DMS153 (cell line): ENCODE results near the gene MYL11.

Experiments used
- DNase-seq: peaks from one replicate; lab custom pipeline; 2025; lab: John Stamatoyannopoulos, UW

The MYL11 gene

DNA sequence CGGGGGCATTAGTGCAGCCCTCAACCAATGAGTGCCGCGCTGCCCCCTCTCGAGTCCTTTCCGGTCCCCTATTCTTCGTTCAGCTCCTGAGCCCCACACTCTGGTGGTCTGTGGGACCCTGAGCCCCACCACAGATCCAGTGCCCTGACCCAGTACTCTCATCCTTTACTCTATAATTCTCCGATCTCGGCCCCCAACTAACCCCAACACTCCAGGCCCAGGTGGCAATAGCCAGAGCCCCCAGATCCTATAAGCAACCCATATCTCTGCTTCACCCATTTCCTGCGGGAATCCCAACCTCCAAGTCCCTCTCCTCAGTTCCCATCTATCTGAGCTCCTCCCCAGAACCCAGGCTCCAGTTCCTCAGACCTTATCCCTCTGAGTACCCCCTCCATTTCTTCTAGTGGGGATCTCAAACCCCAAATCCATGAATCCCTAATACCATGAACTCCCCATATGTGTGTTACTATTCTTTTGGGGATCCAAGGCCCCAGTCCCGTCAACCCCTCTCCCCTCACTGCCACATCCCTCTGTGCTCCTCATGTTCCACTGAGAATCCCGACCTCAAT is 3.3 kb upstream of the MYL11 start:
- DNase-seq = no peak

DNA sequence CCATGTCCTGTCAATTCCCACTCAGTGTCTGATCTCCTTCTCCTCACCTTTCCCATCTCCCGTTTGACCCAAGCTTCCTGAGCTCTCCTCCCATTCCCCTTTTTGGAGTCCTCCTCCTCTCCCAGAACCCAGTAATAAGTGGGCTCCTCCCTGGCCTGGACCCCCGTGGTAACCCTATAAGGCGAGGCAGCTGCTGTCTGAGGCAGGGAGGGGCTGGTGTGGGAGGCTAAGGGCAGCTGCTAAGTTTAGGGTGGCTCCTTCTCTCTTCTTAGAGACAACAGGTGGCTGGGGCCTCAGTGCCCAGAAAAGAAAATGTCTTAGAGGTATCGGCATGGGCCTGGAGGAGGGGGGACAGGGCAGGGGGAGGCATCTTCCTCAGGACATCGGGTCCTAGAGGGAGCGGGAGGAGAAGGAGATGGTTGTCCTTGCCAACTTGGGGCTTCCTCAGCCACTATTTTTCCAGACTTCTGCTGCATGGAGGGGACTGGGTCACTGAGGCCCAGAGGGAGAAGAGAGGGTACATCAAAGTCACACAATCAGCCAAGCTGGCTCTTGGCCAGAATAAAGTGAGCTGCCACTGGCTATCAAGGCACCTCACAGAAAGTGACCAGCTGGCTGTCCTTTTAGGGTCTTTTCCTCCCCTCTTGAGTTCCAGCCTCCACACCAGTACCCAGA is 2.4 kb upstream of the MYL11 start:
- no peak for DNase-seq

DNA sequence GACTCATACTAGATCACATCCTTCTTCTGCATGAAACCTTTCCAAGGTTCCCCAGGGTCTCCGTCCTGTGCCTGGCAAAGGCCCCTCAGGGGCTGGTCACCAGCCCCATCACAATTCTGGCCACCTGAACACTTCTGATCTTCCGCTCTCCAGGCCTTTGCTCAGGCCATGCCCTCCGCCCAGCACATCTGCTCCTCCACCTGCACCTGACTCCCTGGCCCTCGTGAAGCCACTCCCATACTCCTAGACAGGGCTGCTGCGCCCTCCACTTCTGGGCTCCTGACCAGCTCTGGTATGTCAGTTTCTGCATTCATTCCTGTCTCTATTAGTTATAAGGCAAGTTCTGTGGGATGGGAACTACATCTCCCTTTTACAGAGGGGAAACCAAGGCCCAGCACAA is 1.9 kb upstream of the MYL11 start:
- DNase-seq = no peak

DNA sequence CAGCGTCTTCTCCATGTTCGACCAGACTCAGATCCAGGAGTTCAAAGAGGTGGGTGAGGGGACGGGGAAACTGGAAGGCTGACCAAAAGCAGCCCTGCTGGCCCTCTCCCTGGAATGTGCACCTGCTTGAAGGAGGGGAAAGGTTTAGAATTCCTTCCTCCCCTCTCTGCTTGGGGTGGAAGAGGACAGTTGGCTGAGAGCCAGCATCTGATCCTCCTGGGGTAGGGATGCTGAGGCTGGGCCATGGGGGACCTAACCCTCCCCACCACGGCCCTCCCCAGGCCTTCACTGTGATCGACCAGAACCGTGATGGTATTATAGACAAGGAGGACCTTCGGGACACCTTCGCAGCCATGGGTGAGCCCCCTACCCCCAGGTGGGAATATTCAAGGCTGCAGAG is 1.3 kb downstream of the MYL11 start:
- DNase-seq = no peak

DNA sequence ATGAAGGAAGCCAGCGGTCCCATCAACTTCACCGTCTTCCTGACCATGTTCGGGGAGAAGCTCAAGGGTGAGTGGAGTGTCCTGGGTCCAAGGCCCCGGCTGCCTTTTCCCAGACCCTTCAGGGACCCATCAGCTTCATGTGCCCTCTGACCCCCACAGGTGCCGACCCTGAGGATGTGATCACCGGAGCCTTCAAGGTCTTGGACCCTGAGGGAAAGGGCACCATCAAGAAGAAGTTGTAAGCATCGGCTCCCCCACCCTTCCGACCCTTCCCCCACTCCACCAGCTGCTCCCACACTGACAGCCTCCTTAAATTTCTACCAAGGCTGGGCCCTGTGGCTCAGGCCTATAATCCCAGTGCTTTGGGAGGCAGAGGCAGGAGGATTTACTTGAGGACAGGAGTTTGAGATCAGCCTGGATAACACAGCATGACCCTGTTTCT is 1.9 kb downstream of the MYL11 start:
- DNase-seq = no peak

DNA sequence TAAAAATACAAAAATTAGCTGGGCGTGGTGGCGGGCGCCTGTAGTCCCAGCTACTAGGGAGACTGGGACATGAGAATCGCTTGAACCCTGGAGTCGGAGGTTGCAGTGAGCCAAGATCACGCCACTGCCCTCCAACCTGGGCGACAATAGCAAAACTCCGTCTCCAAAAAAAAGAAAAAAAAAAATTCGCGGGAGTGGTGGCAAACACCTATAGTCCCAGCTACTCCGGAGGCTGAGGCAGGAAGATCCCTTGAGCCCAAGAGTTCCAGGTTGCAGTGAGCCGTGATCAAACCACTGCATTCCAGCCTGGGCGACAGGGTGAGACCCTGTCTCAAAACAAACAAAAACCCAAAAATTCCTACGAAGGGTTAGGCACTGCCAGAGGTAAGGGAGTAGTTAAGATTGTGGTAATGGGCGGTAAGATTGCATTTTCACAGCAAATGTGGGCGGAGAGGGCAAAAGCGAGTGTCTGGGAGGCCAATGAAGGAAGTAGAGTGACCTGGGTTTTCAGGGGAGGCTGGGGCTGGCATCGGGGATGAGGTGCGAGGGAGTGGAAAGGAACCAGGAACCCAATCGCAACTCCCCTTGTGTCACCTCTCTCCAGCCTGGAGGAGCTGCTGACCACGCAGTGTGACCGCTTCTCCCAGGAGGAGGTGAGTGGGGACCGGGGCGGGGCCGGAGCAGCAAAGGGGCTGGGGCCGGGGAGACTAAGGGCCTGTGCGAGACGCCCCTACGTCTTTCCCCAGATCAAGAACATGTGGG is 2.6 kb downstream of the MYL11 start:
- DNase-seq = no peak

DNA sequence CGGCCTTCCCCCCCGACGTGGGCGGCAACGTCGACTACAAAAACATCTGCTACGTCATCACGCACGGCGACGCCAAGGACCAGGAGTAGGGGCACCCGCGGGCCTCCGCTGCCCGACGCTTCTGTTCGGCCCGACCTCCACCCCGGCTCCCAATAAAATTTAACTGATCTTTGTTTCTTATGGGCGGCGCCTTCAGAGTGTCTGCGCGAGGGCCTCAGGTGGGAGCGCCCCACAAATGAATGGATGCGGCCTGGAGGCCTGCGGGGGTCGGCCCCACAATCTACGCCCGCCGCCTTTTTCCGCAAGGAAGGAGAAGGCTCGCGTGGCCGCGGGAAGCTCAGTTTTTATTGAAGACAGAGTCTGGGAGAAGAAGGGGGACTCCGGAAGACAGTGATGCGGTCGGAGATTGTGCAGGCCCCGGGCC is 3.2 kb downstream of the MYL11 start:
- DNase-seq = peak; percentile 82

DNA sequence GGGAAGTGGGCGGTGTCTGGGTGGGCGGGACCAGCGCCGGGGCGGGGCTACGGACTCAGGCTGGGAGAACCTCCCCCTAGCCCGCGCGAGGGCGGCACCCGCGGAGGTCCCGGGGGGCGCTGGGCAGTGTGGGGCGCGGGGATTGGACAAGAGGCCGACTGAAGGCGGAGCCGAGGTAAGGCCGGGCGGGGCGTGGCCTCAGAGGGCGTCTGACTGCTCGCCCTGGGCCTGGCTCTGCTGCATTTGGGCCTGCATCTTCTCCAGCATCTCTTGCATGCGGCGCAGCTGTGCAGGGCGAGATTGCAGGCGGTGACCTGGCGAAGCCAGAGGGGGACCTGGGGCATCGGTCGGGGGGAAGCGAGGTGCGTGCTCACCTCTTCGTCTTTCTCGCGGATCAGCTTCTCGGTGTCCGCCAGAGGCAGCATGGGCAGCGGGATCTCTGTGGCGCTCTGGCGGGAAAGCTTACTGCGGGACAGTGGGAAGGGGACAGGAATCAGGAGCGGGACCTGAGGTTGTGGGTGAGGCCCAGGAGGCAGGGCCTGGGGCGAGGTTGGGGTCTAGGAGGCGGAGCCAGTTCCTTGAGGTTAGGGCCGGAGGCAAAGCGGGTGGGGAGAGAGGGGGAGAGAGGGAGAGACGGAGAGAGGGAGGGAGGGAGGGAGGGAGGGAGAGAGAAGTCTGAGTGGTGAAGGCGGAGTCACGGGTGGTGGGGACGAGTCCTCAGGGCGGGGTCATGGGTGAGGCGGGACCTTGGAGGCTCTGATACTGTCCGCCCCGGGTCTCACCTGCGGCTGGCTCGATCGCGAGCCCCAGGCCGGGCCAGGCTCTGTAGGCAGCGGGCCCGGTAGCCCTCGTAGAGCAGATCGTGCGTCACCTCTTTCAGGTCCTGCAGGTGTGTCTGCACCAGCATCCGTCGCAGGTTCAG is 3.9 kb downstream of the MYL11 start:
- peak; percentile 95 for DNase-seq

- DNase-seq = no peak
Observed at GRCh38 chr16:30379158-30379783, 4.7 kb downstream of the MYL11 start.

DNA sequence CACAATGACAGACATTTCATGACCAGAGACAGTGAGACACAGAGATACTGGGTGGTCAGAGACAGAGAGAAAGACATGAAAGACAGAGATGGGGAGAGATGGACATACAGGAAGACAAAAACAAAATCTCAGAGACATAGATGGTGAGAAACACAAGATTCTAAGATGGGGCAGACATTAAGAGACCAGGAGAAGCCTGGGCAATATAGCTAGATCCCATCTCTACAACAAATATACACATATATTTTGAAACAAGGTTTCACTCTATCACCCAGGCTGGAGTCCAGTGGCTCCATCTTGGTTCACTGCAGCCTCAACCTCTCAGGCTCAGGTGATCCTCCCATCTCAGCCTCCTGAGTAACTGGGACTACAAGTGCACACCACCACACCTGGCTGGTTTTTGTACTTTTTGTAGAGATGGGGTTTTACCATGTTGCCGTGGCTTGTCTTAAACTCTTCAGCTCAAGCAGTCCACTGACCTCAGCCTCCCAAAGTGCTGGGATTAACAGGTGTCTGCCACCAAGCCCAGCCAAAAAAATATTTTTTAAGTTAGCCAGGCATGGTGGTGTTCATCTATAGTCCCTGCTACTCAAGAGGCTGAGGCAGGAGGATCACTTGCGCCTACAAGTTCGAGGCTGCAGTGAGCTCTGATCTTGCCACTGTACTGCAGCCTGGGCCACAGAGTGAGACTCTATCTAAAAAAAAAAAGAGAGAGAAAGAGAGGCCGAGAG is 5.6 kb downstream of the MYL11 start:
- DNase-seq = no peak

- no peak for DNase-seq
Observed at GRCh38 chr16:30380803-30381208, 6.2 kb downstream of the MYL11 start.

- no peak for DNase-seq
Observed at GRCh38 chr16:30381291-30382041, 6.9 kb downstream of the MYL11 start.

DNA sequence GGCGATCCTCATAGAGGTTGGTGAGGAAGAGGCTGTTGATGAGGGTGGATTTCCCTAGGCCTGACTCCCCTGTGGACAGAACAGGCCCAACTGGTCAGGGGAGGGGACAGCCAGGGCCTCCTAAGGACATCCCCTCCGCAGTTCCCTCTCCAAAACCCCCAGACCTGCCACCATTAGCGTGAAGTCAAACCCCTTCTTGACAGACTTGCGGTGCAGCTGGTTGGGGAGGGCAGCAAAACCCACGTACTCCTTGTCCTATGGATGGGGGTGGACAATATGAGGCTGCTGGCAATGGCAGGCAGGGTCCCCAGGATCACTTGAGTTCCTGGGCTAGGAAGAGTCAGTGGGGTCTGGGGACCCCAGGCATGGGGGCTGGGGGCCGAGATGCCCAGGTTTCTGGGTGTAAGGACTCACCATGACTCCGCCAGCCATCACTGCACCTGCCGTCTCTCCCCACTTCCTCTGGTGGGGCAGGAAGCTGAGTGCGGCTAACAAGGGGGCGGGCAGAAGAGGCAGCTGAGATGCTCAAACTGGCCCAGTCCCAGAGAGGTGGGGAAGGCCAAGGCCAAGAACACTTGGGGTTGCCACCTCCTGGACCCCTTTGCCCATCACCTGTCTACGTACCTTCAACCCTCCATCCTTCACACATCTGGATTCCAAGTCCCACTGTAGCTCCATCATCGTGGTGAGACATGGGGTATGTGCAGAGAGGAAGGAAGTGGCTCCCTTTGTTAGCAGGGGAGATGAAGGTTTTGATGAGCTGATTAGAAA is 7.7 kb downstream of the MYL11 start, which contains the start of gene SEPTIN1:
TSS of gene SEPTIN1 (minus strand) at position 451 of the 771 bp plus-strand sequence. CDS start at position 432, 19 bp downstream.
- no peak for DNase-seq

DNA sequence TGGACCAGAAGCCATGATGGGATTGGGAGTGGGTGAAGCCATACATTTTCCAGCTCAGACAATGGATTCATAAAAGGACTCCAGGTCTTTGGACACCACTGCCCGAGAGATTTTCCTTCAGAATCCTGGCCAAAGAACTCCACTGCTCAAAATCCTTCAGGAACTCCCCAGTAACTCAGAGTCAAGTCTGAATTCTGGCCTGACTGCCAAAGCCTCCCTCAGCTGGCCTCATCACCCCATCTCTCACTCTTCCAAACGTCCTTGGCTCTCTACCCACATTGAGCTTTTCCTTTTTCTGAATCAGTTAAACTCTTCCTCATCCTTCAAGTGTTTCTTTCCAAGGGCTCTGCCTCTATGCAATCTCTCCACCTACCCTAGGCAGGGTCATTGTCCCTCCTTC is 8.9 kb downstream of the MYL11 start:
- no peak for DNase-seq

GRCh38 chr16:30394592-30395154 is 20.1 kb downstream of the MYL11 start:
- DNase-seq = no peak

GRCh38 chr16:30395155-30395991 is 20.8 kb downstream of the MYL11 start, which contains the start of gene ZNF48:
Gene ZNF48, plus strand, starts transcription at chr16:30395420. Its CDS starts 375 bp downstream, at chr16:30395795.
- peak; percentile 89 for DNase-seq

DNA sequence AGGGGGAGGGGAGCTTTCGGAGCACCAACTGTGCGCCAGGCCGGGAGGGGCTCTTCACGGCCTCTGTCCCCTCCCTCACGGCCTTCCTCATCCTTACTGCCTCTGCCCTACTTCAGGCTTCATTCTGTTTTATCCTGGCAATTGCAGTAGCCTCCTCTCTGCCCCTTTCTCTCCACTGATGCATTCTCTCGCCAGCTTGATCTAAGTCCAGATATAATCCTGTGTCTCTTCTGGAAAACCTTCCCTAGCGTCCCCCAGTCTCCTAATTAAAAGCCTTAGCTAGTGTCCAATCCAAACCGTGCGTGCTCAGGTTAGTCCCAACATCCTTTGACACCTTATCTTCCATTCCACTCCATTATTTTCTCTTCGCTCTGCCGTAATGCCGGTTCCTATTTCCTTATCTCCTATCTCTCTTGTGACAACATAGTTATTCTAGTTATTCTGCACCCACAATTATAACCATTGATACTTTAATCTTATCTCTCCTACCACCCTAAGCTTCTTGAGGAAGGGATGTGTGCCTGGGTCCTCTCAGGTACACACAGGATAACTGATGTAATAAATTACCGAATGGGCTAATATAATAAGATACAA is 21.5 kb downstream of the MYL11 start:
- no peak for DNase-seq
